ENCODE measurements around the gene KCNIP3. TPM values are rescaled to one million over a fixed set of nuclear protein-coding genes. Genes with fewer than 3 reads are reported as not detected.
A peak's percentile ranks its signal among the peaks of the same experiment; 100 is the strongest.

Gene KCNIP3
- total RNA-seq, 4 donors from 2014 or later = 5.2 to 20.4 (median 11.4) TPM

DNA sequence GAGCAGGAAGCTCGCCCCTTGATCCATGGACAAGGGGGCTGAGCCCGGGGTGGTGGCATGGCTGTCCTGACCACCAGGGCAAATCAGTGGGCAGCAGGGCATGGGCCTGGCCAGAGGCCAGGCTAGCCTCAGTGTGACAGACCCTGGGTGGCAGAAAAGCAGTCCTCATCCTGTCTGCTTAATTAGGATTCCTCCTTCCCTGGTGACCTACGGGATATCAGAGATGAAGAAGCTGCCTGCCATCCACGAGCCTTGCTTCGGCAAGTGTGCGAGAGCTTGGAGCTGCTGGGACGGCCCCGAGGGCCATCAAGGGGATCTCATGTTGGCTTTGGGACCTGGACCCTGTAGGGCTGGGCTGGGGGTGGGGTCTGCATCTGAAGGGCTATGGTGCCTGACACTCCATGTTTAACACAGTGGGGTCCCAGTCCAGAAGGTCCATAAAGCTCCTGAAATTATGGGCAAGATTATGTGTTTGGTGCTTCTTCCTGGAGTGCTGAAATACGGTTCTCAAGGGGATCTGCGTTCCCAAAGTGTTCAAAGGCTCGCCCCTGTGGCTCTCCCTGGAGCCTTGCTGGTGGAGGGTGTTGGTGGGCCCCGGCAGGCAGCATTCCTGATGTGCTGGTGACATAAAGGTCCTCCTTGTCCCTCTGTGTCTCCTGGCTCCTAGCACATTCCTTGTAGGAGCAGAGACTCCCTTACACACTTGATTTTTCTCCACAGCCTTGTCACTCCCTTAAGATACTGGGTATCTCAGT lies 52.6 kb downstream of the KCNIP3 start:
- no peak for TF ChIP-seq POLR2A (IDR thresholded peaks at IDR 0.05)
- TF ChIP-seq, protein P1, sequence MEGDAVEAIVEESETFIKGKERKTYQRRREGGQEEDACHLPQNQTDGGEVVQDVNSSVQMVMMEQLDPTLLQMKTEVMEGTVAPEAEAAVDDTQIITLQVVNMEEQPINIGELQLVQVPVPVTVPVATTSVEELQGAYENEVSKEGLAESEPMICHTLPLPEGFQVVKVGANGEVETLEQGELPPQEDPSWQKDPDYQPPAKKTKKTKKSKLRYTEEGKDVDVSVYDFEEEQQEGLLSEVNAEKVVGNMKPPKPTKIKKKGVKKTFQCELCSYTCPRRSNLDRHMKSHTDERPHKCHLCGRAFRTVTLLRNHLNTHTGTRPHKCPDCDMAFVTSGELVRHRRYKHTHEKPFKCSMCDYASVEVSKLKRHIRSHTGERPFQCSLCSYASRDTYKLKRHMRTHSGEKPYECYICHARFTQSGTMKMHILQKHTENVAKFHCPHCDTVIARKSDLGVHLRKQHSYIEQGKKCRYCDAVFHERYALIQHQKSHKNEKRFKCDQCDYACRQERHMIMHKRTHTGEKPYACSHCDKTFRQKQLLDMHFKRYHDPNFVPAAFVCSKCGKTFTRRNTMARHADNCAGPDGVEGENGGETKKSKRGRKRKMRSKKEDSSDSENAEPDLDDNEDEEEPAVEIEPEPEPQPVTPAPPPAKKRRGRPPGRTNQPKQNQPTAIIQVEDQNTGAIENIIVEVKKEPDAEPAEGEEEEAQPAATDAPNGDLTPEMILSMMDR (IDR thresholded peaks at IDR 0.05) = no peak
- intact Hi-C loops (cut with DNase I; ENCODE audit: low total_unique reads) = no loop called here
- 78 to 87% methylated on average over 7 to 11 of the region's 12 CpGs for WGBS, 2 donors
- no peak overlapping the region for H3K4me3 ChIP-seq (ENCODE audit: low read depth, poor library complexity, severe bottlenecking)
- peak in 1 of 2 donors; percentile 83 for DNase-seq (ENCODE audit: low spot score in 2 of 2)

- no peak for TF ChIP-seq POLR2A (IDR thresholded peaks at IDR 0.05)
- TF ChIP-seq, protein P1 (IDR thresholded peaks at IDR 0.05) = no peak
- WGBS, 2 donors = 78 to 87% methylated on average over 7 of the region's 7 CpGs
- H3K4me3 ChIP-seq (ENCODE audit: low read depth, poor library complexity, severe bottlenecking) = no peak overlapping the region
- intact Hi-C loops (cut with DNase I; ENCODE audit: low total_unique reads) = no loop called here
- DNase-seq (ENCODE audit: low spot score in 2 of 2) = peak in 1 of 2 donors; percentile 50
Observed at GRCh38 chr2:95350368-95350767, 53.2 kb downstream of the KCNIP3 start.

GRCh38 chr2:95350774-95351597 lies 53.8 kb downstream of the KCNIP3 start:
- intact Hi-C loops (cut with DNase I; ENCODE audit: low total_unique reads) = no loop called here
- H3K4me3 ChIP-seq (ENCODE audit: low read depth, poor library complexity, severe bottlenecking) = no peak overlapping the region
- 87 to 88% methylated on average over 13 of the region's 13 CpGs for whole genome bisulfite sequencing, 2 donors
- no peak for TF ChIP-seq POLR2A (IDR thresholded peaks at IDR 0.05)
- TF ChIP-seq, protein P1 (IDR thresholded peaks at IDR 0.05) = no peak
- DNase-seq (ENCODE audit: low spot score in 2 of 2) = peak in 1 of 2 donors; percentile 77

- intact Hi-C loops (cut with DNase I; ENCODE audit: low total_unique reads) = no loop called here
- WGBS, 2 donors = 72 to 84% methylated on average over 4 of the region's 4 CpGs
- no peak for TF ChIP-seq POLR2A (IDR thresholded peaks at IDR 0.05)
- TF ChIP-seq, protein P1 (IDR thresholded peaks at IDR 0.05) = no peak
- DNase-seq (ENCODE audit: low spot score in 2 of 2) = no peak
- no peak overlapping the region for H3K4me3 ChIP-seq (ENCODE audit: low read depth, poor library complexity, severe bottlenecking)
Observed at GRCh38 chr2:95351598-95351915, 54.4 kb downstream of the KCNIP3 start.

GRCh38 chr2:95352310-95353054 lies 55.3 kb downstream of the KCNIP3 start:
- intact Hi-C loops (cut with DNase I; ENCODE audit: low total_unique reads) = no loop called here
- TF ChIP-seq, protein P1 (IDR thresholded peaks at IDR 0.05) = no peak
- no peak for TF ChIP-seq POLR2A (IDR thresholded peaks at IDR 0.05)
- DNase-seq (ENCODE audit: low spot score in 2 of 2) = peak in 1 of 2 donors; percentile 77
- no peak overlapping the region for H3K4me3 ChIP-seq (ENCODE audit: low read depth, poor library complexity, severe bottlenecking)
- WGBS, 2 donors = 80 to 82% methylated on average over 6 of the region's 6 CpGs

Measured in lower leg skin (tissue), 4 donors.